Smooth muscle cell (in vitro differentiated cells): ENCODE results near the gene PEAR1. TPM values are rescaled to one million over a fixed set of nuclear protein-coding genes. Genes with fewer than 3 reads are reported as not detected.

Experiments
- DNase-seq: peaks from one replicate; lab custom pipeline; 2025; ENCODE audit not compliant: unreplicated experiment; lab: John Stamatoyannopoulos, UW
- H2AFZ ChIP-seq: fragments of 200-600 bp; sonication (generic); 2 replicates; pipeline ENCODE4 v1.6.0; 2016; ENCODE audit warnings: antibody characterized with exemption, low read depth, mild to moderate bottlenecking
- H3F3A ChIP-seq: fragments of 200-600 bp; sonication (generic); 2 replicates; pipeline ENCODE4 v1.6.0; 2017; ENCODE audit warnings: antibody characterized with exemption, low read depth
- H3K27ac ChIP-seq: fragments of 200-600 bp; sonication (generic); 2 replicates; pipeline ENCODE4 v1.5.1; 2016; ENCODE audit warnings: low read depth, mild to moderate bottlenecking
- H3K27me3 ChIP-seq: fragments of 200-600 bp; sonication (generic); 2 replicates; pipeline ENCODE4 v1.6.1; 2016; ENCODE audit warnings: low read depth, mild to moderate bottlenecking
- H3K36me3 ChIP-seq: fragments of 200-600 bp; sonication (generic); 2 replicates; pipeline ENCODE4 v1.5.1; 2016; ENCODE audit warnings: low read depth
- H3K4me1 ChIP-seq: fragments of 200-600 bp; sonication (generic); 2 replicates; pipeline ENCODE4 v1.5.1; 2016; ENCODE audit warnings: low read depth
- H3K4me2 ChIP-seq: fragments of 200-600 bp; sonication (generic); 2 replicates; pipeline ENCODE4 v1.6.0; 2016; ENCODE audit warnings: mild to moderate bottlenecking
- H3K4me3 ChIP-seq: fragments of 200-600 bp; sonication (generic); 2 replicates; pipeline ENCODE4 v1.5.1; 2016; ENCODE audit warnings: mild to moderate bottlenecking
- H3K79me2 ChIP-seq: fragments of 200-600 bp; sonication (generic); 2 replicates; pipeline ENCODE4 v1.6.0; 2016; ENCODE audit warnings: low read depth, mild to moderate bottlenecking
- H3K9ac ChIP-seq: fragments of 200-600 bp; sonication (generic); 2 replicates; pipeline ENCODE4 v1.6.0; 2016; ENCODE audit warnings: low read depth
- H3K9me3 ChIP-seq: fragments of 200-600 bp; sonication (generic); replicated peaks from 2 replicates; pipeline ENCODE4 v1.5.1; 2016; ENCODE audit warnings: low read depth
- H4K20me1 ChIP-seq: fragments of 200-600 bp; sonication (generic); 2 replicates; pipeline ENCODE4 v1.6.0; 2016; ENCODE audit warnings: low read depth
- CTCF ChIP-seq: fragments of 200-600 bp; sonication (generic); IDR thresholded peaks from 2 replicates; pipeline ENCODE4 v1.5.1; 2017; ENCODE audit warnings: borderline replicate concordance, mild to moderate bottlenecking, antibody characterized with exemption; ENCODE audit not compliant: insufficient read depth, poor library complexity, severe bottlenecking
- WGBS: methylation state at CpG from one replicate; pipeline ENCODE4 v1.1.7; 2016; ENCODE audit warnings: low lambda C conversion rate; 5-methylcytosine and 5-hydroxymethylcytosine counted together
- polyA plus RNA-seq: library from polyadenylated mRNA; unstranded; fragments of >200 nt; fragmentation: Nextera tagmentation; extraction: Ambion mirVana; gene quantifications from 2 replicates; pipeline ENCODE4 v1.2.1, GENCODE V29; 2016
- total RNA-seq: library from RNA; depleted of rRNA; stranded (reverse); fragments of >200 nt; gene quantifications from 2 replicates; pipeline ENCODE4 v1.2.3, GENCODE V29; 2014

The PEAR1 gene
- total and polyA plus RNA-seq, 2 experiments from 2014 or later: 2.3 to 3.7 TPM

- Histone ChIP-seq H3K9me3 (no peaks in the 10 kb centered on the region), H3K36me3 (no peaks in the 10 kb centered on the region), H2AFZ (no peak overlapping the region), H3K27ac (no peak overlapping the region), H3K4me3 (no peak overlapping the region), H3K9ac (no peak overlapping the region), H3K27me3 (no peaks in the 10 kb centered on the region), H3K79me2 (no peaks in the 10 kb centered on the region), H3K4me2 (no peak overlapping the region), H4K20me1 (no peaks in the 10 kb centered on the region), H3K4me1 (peaks cover 8% of the 10 kb centered on the region), H3F3A (no peaks in the 10 kb centered on the region)
- no peak for TF ChIP-seq CTCF
- 73% methylated on average over 11 of the region's 12 CpGs for WGBS
- no peak for DNase-seq
Observed at GRCh38 chr1:156899956-156900718, 6.6 kb downstream of the PEAR1 start.

- no peak overlapping the region for H2AFZ ChIP-seq
- H3K4me3 ChIP-seq: no peak overlapping the region
- no peaks in the 10 kb centered on the region for H3K27me3 ChIP-seq
- H3K9ac ChIP-seq: no peak overlapping the region
- H3F3A ChIP-seq: no peaks in the 10 kb centered on the region
- TF ChIP-seq CTCF: no peak
- H3K36me3 ChIP-seq: no peaks in the 10 kb centered on the region
- no peaks in the 10 kb centered on the region for H3K79me2 ChIP-seq
- H3K4me2 ChIP-seq: no peak overlapping the region
- no peak for DNase-seq
- peaks cover 8% of the 10 kb centered on the region for H3K4me1 ChIP-seq
- no peaks in the 10 kb centered on the region for H4K20me1 ChIP-seq
- H3K27ac ChIP-seq: no peak overlapping the region
- no peaks in the 10 kb centered on the region for H3K9me3 ChIP-seq
- WGBS: 92% methylated on average over 5 of the region's 6 CpGs
Observed at GRCh38 chr1:156900896-156901589, 7.5 kb downstream of the PEAR1 start.

GRCh38 chr1:156901590-156901900 lies 8.0 kb downstream of the PEAR1 start:
- WGBS: 85% methylated on average over 4 of the region's 4 CpGs

More at GRCh38 chr1:156901590-156901900, 8.0 kb downstream of the PEAR1 start:
- Histone ChIP-seq H3K9ac (no peak overlapping the region), H3F3A (no peaks in the 10 kb centered on the region), H3K4me2 (no peak overlapping the region), H3K27ac (no peak overlapping the region), H2AFZ (no peak overlapping the region), H3K79me2 (no peaks in the 10 kb centered on the region), H3K27me3 (no peaks in the 10 kb centered on the region), H4K20me1 (no peaks in the 10 kb centered on the region), H3K4me1 (peaks cover 5% of the 10 kb centered on the region), H3K9me3 (no peaks in the 10 kb centered on the region), H3K36me3 (no peaks in the 10 kb centered on the region), H3K4me3 (no peak overlapping the region)
- no peak for DNase-seq
- no peak for TF ChIP-seq CTCF
